Stimulated activated CD8-positive, alpha-beta memory T cell treated with anti-CD3 and anti-CD28 coated beads, Interleukin-15, amount 100 ng/mL, for 1 hour (primary cell): ENCODE results near the gene PCK2.
"Not testable (repeated sequence)": the region's sequence is repeated elsewhere in the genome, so short reads cannot be mapped to it uniquely, and the experiment has no call there.

Experiments used
- DNase-seq: peaks from one replicate; pipeline ENCODE4 v3.0.0-alpha.2; 2020; ENCODE audit warnings: low read depth

PCK2 gene

GRCh38 chr14:24093901-24094840 is at the start of gene PCK2:
Gene PCK2 (plus strand): TSS chr14:24094311. CDS start chr14:24094406, 95 bp downstream.
- DNase-seq: peak; percentile 47

- DNase-seq: not testable (repeated sequence)
Measured at GRCh38 chr14:24049002-24049401, 45.1 kb upstream of the PCK2 start.

- not testable (repeated sequence) for DNase-seq
Measured at GRCh38 chr14:24050753-24051152, 43.4 kb upstream of the PCK2 start.

- no peak for DNase-seq
Measured at GRCh38 chr14:24051176-24051788, 42.8 kb upstream of the PCK2 start.

- no peak for DNase-seq
Measured at GRCh38 chr14:24051789-24052655, 42.1 kb upstream of the PCK2 start, which contains the start of gene CARMIL3. Gene CARMIL3 (plus strand): TSS chr14:24052009. CDS start chr14:24052154, 145 bp downstream.

- DNase-seq: no peak
Measured at GRCh38 chr14:24052656-24053547, 41.2 kb upstream of the PCK2 start.

GRCh38 chr14:24053548-24054323 is 40.4 kb upstream of the PCK2 start:
- no peak for DNase-seq

- DNase-seq: no peak
Measured at GRCh38 chr14:24054324-24054641, 39.8 kb upstream of the PCK2 start.

GRCh38 chr14:24054646-24055045 is 39.5 kb upstream of the PCK2 start:
- no peak for DNase-seq

GRCh38 chr14:24055971-24056799 is 37.9 kb upstream of the PCK2 start:
- DNase-seq: no peak

- no peak for DNase-seq
Measured at GRCh38 chr14:24056800-24057184, 37.3 kb upstream of the PCK2 start.

- DNase-seq: no peak
Measured at GRCh38 chr14:24057271-24057670, 36.8 kb upstream of the PCK2 start.

- no peak for DNase-seq
Measured at GRCh38 chr14:24057867-24058259, 36.2 kb upstream of the PCK2 start.

- DNase-seq: no peak
Measured at GRCh38 chr14:24058260-24058950, 35.7 kb upstream of the PCK2 start.

- DNase-seq: no peak
Measured at GRCh38 chr14:24058951-24059475, 35.1 kb upstream of the PCK2 start.

- DNase-seq: no peak
Measured at GRCh38 chr14:24059841-24060388, 34.2 kb upstream of the PCK2 start.

GRCh38 chr14:24060443-24060842 is 33.7 kb upstream of the PCK2 start:
- no peak for DNase-seq
